ENCODE measurements around the gene MARCO. TPM values are rescaled to one million over a fixed set of nuclear protein-coding genes. Genes with fewer than 3 reads are reported as not detected.

The MARCO gene
- polyA plus RNA-seq, 3 donors = 12.7 to 43.7 (median 37.7) TPM

- Histone ChIP-seq H3K9ac (ENCODE audit: insufficient read depth, low read length, poor library complexity, severe bottlenecking) (no peak overlapping the region), H3K36me3 (replicated peaks in 1 of 2; ENCODE audit: control insufficient read depth in 1 of 2, insufficient read depth in 2 of 2, low read length in 2 of 2) (no peaks in the 10 kb centered on the region), H3K4me1 (ENCODE audit: control insufficient read depth in 1 of 2, insufficient read depth in 2 of 2, low read length in 2 of 2) (peaks cover 18 to 24% of the 10 kb centered on the region in 2 donors), H2AFZ (ENCODE audit: insufficient read depth, low read depth, low read length, poor library complexity, severe bottlenecking) (no peak overlapping the region), H3K27ac (ENCODE audit: low read depth in 1 of 2, low read length in 2 of 2) (no peak overlapping the region), H3K4me2 (replicated peaks; ENCODE audit: extremely low read depth, low read length, poor library complexity, severe bottlenecking) (no peak overlapping the region), H4K20me1 (ENCODE audit: insufficient read depth, low read length) (no peaks in the 10 kb centered on the region), H3K4me3 (replicated peaks in 1 of 3; ENCODE audit: low read depth in 2 of 3, low read length in 3 of 3) (no peak overlapping the region), H3K9me3 (replicated peaks in 1 of 2; ENCODE audit: control insufficient read depth in 1 of 2, insufficient read depth in 1 of 2, low read length in 2 of 2) (peaks cover 0 to 11% of the 10 kb centered on the region in 2 donors), H3K27me3 (ENCODE audit: control insufficient read depth in 2 of 2, insufficient read depth in 2 of 2, low read length in 2 of 2) (peaks cover 0 to 4% of the 10 kb centered on the region in 2 donors), H3K79me2 (ENCODE audit: insufficient read depth, low read length) (no peaks in the 10 kb centered on the region)
- intact Hi-C loops (cut with micrococcal nuclease) = no loop called here
- Mint-ChIP-seq H3K4me1 (peaks cover 39% of the 10 kb centered on the region), H3K27me3 (ENCODE audit: low read depth in 3 of 3) (peaks cover under 1 to 6% (median 6%) of the 10 kb centered on the region in 3 donors), H3K4me3 (no peak overlapping the region), H3K9me3 (peaks cover 6 to 21% (median 12%) of the 10 kb centered on the region in 7 donors), H3K27ac (peak overlapping the region in 1 of 7 donors; percentile 16), H3K36me3 (peaks cover 0 to 6% of the 10 kb centered on the region in 2 donors)
- DNase-seq = peak in 2 of 3 donors; percentile 38 to 56
- TF ChIP-seq CTCF (IDR thresholded peaks at IDR 0.05) = no peak
- WGBS (ENCODE audit: insufficient coverage) = no CpG with 5 or more reads among the region's 3 CpGs
Measured at GRCh38 chr2:119004602-119005001, 62.6 kb downstream of the MARCO start.

GRCh38 chr2:119005051-119005450, 63.1 kb downstream of the MARCO start:
- TF ChIP-seq CTCF (IDR thresholded peaks at IDR 0.05) = no peak
- 63% methylated on average over 3 of the region's 5 CpGs for WGBS (ENCODE audit: insufficient coverage)
- H3K27me3 Mint-ChIP-seq (ENCODE audit: low read depth in 3 of 3) = peaks cover 5 to 11% (median 10%) of the 10 kb centered on the region in 3 donors
- peaks cover 39% of the 10 kb centered on the region for H3K4me1 Mint-ChIP-seq
- Histone ChIP-seq H3K9ac (ENCODE audit: insufficient read depth, low read length, poor library complexity, severe bottlenecking) (no peak overlapping the region), H3K9me3 (replicated peaks in 1 of 2; ENCODE audit: control insufficient read depth in 1 of 2, insufficient read depth in 1 of 2, low read length in 2 of 2) (peaks cover 0 to 11% of the 10 kb centered on the region in 2 donors), H3K79me2 (ENCODE audit: insufficient read depth, low read length) (no peaks in the 10 kb centered on the region), H3K27ac (ENCODE audit: low read depth in 1 of 2, low read length in 2 of 2) (no peak overlapping the region), H3K4me1 (ENCODE audit: control insufficient read depth in 1 of 2, insufficient read depth in 2 of 2, low read length in 2 of 2) (peaks cover 18 to 24% of the 10 kb centered on the region in 2 donors), H4K20me1 (ENCODE audit: insufficient read depth, low read length) (no peaks in the 10 kb centered on the region), H3K27me3 (ENCODE audit: control insufficient read depth in 2 of 2, insufficient read depth in 2 of 2, low read length in 2 of 2) (peaks cover 0 to 9% of the 10 kb centered on the region in 2 donors), H3K4me3 (replicated peaks in 1 of 3; ENCODE audit: low read depth in 2 of 3, low read length in 3 of 3) (no peak overlapping the region), H3K36me3 (replicated peaks in 1 of 2; ENCODE audit: control insufficient read depth in 1 of 2, insufficient read depth in 2 of 2, low read length in 2 of 2) (no peaks in the 10 kb centered on the region), H3K4me2 (replicated peaks; ENCODE audit: extremely low read depth, low read length, poor library complexity, severe bottlenecking) (no peak overlapping the region), H2AFZ (ENCODE audit: insufficient read depth, low read depth, low read length, poor library complexity, severe bottlenecking) (no peak overlapping the region)
- H3K9me3 Mint-ChIP-seq = peaks cover 6 to 21% (median 12%) of the 10 kb centered on the region in 7 donors
- H3K27ac Mint-ChIP-seq = no peak overlapping the region
- H3K4me3 Mint-ChIP-seq = no peak overlapping the region
- DNase-seq = no peak
- intact Hi-C loops (cut with micrococcal nuclease) = no loop called here
- H3K36me3 Mint-ChIP-seq = peaks cover 0 to 6% of the 10 kb centered on the region in 2 donors

Measured in CD14-positive monocyte (primary cell).